NCI-H146 (cell line): ENCODE measurements around the gene ZBED1.

Experiments
- DNase-seq: peaks from one replicate; lab custom pipeline; 2025; lab: John Stamatoyannopoulos, UW

The ZBED1 gene

GRCh38 chrX:2452799-2453198 lies 48.0 kb downstream of the ZBED1 start:
- no peak for DNase-seq

- DNase-seq = no peak
These were observed 48.4 kb downstream of the ZBED1 start for GRCh38 chrX:2452317-2452784.

- DNase-seq = no peak
These were observed 49.1 kb downstream of the ZBED1 start for GRCh38 chrX:2451501-2452316.

GRCh38 chrX:2450681-2451080 lies 50.1 kb downstream of the ZBED1 start:
- no peak for DNase-seq

DNA sequence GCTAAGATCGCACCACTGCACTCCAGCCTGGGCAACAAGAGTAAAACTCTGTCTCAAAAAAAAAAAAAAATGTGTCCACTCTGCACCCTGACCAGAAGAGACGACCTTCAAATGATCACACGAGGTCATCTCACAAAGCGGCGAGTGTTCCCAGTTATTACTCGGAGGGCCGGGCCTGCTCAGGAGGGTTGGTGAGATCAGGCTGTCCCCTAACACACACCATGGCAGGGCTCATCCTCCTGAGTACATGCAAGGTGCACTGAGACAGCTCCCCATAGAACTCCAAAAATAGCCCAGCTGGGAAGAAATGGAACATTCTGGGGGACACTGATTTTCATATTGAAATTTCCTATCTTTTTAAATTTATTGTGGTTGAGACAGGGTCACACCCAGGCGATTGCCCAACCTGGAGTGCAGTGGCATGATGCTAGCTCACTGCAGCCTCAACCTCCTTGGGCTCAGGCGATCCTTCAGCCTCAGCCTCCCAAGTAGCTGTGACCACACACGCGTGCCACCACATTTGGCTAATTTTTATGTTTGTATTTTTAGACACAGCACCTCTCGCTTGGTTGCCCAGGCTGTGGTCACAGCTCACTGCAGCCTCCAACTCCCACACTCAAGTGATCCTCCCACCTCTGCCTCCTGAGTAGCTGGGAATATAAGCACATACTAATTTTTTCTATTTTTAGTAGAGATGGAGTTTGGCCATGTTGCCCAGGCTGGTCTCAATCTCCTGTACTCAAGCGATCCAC lies 51.5 kb downstream of the ZBED1 start:
- no peak for DNase-seq

GRCh38 chrX:2447484-2447883 lies 53.3 kb downstream of the ZBED1 start:
- DNase-seq = no peak

- no peak for DNase-seq
These were observed 54.0 kb downstream of the ZBED1 start for GRCh38 chrX:2446815-2447214.

DNA sequence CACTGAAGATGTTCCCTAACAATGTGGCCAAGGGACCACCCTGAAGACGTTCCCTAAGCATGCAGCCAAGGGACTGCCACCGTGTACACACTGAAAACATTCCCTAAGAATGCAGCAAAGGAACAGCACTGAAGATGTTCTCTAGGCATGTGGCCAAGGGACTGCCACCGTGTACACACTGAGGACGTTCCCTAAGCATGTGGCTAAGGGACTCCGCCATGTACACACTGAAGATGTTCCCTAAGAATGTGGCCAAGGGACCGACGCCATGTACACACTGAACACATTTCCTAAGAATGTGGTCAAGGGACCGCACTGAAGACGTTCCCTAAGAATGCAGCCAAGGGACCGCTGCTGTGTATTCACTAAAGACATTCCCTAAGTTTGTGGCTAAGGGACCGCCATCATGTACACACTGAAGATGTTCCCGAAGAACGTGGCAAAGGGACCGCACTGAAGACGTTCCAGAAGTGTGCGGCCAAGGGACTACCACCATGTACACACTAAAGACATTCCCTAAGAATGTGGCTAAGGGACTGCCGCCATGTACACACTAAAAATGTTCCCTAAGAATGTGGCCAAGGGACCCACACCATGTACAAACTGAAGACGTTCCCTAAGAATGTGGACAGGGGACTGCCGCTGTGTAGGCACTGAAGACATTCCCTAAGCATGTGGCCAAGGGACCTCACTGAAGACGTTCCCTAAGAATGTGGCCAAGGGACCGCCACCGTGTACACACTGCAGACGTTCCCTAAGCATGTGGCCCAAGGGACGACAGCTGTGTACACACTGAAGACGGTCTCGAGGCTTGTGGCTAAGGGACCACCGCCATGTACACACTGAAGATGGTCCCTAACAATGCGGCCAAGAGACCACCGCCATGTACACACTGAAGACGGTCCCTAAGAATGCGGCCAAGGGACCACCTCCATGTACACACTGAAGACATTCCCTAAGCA lies 54.8 kb downstream of the ZBED1 start:
- DNase-seq = no peak

DNA sequence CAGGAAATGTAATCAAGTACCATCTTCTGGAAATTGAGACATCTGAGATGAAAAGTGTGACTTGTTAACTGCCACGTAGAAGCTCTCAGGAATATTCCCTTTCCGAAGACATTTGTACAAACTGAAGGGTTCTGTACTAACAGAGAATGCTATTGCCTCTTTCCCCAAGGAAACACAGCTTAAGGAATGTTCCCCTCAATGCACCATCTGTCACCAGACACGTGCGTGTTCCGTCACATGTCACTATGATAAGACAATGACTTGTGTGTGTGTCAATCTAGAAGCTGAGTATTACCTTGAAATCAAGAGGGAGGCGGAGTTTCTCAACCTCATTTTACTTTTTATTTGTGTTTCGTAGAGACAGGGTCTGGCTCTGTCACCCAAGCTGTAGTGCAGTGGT lies 58.1 kb downstream of the ZBED1 start:
- DNase-seq = no peak

- DNase-seq = no peak
These were observed 59.3 kb downstream of the ZBED1 start for GRCh38 chrX:2441466-2441865.

GRCh38 chrX:2439613-2440012 lies 61.2 kb downstream of the ZBED1 start:
- DNase-seq = no peak
